NCI-H2227 (cell line): Measurements from ENCODE around the gene IL20RB.

ENCODE experiments used
- DNase-seq: peaks from one replicate; lab custom pipeline; 2025; ENCODE audit not compliant: unreplicated experiment; lab: John Stamatoyannopoulos, UW

Gene IL20RB, protein sequence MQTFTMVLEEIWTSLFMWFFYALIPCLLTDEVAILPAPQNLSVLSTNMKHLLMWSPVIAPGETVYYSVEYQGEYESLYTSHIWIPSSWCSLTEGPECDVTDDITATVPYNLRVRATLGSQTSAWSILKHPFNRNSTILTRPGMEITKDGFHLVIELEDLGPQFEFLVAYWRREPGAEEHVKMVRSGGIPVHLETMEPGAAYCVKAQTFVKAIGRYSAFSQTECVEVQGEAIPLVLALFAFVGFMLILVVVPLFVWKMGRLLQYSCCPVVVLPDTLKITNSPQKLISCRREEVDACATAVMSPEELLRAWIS

DNA sequence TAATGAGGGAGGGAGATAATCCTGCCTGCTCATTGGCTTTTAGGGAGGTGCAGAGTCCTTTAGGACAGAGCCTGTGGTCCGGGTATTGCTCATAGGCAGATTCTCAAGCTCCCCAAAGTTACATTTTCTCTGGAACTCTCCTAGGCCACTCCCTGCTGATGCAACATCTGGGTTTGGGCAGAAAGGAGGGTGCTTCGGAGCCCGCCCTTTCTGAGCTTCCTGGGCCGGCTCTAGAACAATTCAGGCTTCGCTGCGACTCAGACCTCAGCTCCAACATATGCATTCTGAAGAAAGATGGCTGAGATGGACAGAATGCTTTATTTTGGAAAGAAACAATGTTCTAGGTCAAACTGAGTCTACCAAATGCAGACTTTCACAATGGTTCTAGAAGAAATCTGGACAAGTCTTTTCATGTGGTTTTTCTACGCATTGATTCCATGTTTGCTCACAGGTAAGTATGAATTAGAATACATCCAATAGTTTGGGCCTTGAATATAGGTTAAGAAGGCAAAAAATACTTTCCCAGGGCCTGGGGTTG lies at the start of gene IL20RB:
IL20RB (plus strand) TSS at position 233 of the 538 bp plus-strand sequence; CDS start at position 364, 131 bp downstream.
- no peak for DNase-seq

DNA sequence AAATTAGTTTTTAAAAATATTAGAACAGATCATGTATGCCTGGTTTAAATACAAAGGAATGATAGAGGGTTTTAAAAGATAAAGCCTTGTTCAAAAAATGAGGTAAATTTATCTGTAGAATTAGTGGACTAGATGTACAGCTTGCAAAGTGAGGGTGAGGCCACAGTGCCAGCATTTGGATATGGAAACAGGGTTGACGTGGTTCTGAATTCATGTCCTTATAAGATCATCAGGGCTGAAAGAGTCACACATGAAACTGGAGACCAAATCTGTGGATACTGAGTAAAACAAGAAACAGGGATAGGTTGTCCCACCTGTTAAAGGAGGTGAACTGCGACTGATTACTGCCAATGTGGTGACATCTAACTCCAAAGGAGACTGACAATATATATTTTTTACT lies 49.5 kb upstream of the IL20RB start:
- DNase-seq = no peak

DNA sequence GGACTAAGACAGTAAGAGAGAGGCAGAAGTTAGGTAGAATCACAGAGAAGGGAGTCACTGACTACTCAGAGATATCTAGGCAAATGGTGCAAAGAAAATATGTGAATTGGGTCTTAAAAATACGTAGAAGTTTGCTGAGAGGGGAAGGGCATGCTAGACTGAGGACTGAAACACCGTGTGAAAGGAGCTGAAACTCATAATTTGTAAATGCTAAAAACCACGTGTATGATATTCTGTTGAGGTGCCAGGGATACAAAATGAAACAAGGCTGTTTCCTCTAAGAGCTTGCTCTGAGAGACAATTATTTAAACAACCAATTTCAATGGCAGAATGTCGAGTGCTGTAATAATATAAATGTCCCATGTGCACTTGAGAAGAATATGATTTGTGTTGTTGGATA lies 48.6 kb upstream of the IL20RB start:
- no peak for DNase-seq

DNA sequence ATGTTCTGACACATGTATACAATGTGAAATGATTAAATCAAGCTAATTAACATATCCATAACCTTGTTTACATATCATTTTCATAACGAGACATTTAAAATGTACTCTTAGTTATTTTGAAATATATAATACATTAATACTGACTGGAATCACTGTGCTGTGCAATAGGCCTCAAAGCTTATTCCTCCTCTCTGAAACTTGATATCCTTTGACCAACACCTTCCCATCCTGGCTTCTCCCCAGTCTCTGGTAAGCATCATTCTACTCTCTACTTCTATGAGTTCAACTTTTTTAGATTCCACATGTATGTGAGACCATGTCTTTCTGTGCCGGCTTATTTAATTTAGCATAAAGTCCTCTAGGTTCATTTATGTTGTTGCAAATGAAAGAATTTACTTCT lies 47.1 kb upstream of the IL20RB start:
- DNase-seq = no peak

DNA sequence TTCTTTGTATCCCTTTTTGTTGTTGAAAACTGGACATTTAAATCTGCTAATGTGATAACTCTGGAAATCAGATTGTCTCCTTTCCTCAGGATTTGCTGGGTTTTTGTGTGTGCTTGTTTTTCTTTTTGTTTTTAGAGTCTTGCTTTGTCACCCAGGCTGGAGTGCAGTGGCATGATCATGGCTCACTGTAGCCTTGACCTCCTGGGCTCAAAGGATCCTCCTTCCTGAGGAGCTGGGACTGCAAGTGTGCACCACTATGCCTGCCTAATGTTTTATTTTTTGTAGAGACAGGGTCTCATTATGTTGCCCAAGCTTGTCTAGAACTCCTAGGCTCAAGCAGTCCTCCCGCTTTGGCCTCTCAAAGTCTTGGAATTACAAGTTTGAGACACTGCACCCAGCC lies 44.6 kb upstream of the IL20RB start:
- no peak for DNase-seq

DNA sequence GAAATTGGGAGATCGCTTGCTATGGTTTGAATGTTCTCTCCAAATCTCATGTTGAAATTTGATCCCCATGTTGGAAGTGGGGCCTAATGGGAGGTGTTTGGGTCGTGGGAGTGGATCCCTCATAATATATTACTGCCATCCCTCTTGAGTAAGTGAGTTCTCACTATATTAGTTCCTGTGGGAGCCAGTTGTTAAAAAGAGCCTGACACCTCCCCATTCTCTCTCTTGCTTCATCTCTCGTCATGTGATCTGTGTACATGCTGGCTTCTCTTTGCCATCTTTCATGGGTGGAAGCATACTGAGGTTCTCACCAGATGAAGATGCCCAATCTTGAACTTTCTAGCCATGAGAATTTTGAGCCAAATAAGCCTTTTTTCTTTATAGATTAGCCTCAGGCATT lies 43.0 kb upstream of the IL20RB start:
- DNase-seq = no peak

DNA sequence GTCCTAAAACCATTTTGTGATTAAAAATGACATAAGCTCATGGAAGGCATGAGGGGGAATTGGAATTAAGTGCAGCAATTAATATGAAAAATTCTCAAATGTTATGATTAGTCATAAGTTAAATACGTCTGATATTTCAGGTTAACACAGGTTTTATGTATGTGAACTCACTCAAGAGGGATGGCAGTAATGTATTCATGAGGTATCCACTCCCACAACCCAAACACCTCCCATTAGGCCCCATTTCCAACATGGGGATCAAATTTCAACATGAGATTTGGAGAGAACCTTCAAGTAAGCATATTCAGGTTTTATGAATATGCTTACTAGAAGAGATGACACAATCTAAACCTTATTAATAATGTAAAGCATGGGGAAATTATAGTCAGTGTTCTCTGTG lies 41.6 kb upstream of the IL20RB start:
- no peak for DNase-seq

DNA sequence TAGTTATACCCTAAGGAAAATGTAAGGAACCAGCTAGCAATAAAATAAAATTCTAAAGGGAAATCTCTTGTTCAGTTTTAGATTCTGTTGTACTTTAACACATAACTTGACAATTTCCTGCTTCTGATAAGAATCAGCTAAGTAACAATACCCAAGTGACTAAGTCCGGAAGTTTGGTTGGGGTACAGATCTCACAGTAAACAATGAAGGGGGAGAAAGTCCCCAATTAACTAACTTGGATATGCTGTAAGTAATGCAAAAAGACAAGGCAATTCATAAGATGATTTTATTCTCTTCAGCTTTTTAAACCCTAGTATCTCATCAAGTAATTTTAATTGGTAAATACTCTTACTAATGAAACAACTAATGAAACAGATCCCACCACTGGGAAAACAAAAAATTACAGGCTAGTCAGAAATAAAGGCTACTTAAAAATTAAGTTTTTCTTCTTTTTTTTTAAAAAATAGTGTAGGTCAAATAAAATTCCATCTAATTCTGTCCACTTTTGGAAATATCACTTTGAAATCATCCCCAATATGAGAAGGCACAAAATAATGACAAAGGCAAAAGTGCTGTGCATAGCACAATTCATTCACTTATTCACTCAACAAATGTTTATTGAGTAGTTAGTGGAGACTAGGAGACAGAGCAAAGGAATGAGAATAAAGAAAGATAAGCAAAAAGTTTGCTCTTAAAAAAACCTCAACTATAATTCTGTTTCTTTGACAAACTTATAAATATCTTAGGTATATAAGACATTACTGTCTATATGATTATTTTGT lies 37.8 kb upstream of the IL20RB start:
- DNase-seq = no peak

DNA sequence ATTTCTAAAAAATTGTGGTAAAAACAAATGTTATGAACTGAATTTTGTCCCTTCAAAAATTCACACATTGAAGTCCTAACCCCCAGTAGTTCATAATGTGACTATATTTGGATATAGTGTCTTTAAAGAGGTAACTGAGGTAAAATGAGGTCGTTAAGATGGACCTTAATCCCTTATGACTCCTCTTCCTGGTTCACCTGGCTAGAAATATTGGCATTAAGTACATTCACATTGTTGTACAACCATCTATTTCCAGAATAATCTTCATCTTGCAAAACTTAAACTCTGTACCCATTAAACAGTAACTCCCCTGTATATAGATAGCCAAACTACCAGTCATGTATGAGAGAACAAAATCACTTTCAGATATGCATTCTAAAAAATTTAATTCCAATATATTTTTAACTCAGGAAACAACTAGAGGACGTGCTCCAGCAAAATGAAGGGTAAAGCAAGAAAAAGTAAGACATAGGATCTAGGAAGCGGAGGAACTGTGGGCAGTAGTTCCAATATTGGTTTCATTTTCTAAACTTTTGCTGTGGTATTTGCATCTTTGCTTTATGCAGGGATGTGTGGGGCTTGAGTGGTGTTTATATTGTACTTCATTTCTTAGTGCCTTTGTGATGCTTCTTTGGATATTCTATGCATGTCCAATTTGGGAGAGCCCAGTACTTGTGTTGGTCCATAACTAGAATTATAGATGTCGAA lies 36.7 kb upstream of the IL20RB start:
- no peak for DNase-seq

DNA sequence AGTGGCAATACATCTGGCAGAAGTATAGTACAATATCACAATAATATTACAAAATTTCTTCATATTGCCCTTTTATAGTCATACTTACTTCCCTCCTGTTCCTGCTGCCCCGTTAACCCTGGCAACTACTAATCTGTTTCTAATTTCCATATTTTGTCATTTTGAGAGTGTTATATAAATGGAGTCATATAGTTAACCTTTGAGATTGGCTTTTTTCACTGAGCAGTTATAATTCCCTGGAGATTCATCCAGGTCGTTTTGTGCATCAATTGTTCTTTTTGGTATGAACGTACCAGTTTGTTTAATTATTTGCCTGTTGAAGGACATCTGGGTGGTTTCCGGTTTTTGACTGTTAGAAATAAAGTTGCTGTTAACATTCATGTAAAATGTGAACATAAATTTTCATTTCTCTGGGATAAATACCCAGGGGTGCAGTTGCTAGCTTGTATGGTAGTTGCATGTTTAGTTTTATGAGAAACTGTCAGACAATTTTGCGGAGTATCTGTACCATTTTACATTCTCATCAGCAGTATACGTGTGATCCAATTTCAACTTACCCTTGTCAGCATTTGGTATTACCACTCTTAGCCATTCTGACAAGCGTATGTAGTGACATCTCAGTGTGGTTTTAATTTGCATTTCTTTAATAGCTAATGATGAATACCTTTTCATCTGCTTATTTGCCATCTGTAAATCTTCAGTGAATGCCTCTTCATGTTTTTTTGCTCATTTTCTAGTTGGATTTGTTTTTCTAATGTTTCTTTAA lies 32.2 kb upstream of the IL20RB start:
- DNase-seq = no peak

DNA sequence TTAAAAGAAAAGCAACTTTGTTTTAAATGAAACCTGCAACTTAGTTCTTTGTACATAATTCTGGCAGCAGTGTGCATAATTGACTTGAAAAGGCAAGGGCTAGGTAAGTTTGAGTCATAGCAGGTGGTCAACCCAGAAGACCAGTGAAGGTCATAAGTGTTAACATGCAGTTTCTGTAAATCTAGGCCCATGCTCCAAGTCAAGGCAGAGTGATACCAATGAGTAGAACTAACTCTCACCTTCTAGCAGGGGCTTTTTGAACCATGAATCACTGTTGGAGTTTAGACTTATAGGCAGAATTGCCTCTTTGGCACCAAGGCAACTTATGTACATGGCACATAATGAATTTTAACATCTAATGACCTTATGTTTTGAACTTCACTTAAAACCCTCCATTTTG lies 29.5 kb upstream of the IL20RB start:
- no peak for DNase-seq

DNA sequence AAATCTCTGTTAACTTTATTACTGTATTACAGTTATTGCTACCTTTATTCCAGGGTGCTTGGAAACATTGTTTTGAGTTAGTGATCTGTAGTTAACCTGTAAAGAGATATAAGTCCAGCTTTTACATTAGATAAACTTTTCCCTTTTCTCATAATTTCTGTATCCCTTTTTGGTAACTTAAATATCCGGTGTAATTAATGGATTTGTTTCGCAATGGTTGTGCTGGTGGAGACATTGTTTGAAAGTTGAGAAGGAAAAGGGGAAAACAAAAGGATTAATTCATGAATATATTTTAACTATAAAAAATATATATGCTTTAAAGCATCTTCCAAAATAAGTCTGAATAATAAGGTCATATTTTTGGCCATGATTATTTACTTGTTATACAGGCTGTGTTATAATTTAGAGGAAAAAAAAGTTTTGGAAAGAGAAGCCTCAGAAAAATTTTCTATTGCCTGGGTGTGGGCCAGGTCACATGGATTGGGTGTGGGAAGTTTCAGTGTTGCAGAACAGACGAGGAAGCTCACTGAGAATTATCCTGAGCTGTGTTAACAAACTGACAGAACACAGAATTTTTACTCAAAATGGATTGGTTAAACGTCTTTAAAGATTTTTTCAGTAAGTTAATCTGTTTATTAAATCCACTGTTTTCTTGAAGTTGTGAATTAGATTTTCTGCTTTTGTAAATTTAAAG lies 27.7 kb upstream of the IL20RB start:
- no peak for DNase-seq

DNA sequence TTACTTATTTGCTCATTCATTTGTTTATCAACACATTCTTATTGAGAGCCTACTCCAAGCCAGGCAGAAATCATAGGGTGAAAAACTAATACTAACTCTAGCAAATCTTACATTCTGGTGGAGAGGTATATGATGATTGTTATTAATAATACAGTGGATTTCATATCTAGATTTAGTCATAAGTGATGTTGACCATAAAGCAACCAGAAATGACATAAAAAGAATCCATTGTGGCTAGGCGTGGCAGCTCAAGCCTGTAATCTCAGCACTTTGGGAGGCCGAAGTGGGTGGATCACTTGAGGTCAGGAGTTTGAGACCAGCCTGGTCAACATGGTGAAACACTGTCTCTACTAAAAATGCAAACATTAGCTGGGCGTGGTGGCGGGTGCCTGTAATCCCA lies 26.2 kb upstream of the IL20RB start:
- DNase-seq = no peak

DNA sequence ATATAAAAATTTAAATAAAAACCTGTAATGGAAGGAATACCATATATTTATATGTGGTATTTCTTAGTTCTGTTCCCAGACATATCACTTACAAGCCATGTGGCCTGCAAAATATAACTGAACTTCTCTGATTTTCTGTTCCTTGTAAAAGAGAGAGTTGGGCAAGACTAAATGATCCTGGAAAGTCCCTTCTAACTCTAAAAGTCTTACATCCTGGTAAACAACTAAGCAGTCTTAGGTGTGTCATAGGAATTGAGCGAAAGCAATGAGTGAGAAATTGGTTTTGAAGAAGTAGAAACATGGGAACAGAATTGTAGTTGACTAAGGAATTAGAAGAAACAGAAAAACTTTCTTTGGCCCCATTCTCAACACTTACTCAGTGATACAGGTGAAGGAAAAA lies 25.3 kb upstream of the IL20RB start:
- no peak for DNase-seq

DNA sequence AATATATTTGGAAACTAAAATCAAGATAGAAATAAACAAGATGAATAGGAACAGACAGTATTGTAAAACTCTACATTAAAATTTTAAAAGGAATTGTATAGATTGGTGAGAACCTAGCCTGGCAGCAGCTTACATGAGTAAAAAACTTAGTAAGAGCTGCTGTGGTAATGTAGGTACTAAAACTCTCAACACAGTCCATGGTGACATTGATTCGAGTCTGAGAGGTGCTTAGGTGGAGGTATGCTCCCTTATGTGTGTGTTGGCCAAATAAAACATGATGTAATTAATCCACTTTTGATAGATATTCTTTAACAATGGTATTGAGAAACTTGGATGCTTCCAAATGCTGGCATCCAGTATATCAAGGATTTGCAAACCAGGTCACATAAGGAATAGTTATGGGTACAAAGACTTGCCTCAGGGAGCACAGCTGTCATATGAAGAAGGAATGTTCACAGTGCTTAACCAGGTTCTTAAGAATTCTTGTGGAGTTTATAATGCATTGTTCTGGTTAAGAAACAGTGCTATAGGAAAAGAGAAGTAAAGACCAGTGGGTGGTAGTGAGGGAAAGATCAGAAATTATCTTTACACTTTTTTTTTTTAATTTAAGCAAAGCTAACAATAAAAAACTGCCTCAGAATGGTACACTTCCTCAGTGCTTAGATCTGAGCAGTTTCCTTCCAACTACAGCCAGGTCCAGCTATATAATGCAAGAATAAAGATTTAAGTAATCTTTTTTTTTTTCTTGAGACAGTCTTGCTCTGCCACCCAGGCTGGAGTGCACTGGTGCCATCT lies 24.6 kb upstream of the IL20RB start:
- no peak for DNase-seq

DNA sequence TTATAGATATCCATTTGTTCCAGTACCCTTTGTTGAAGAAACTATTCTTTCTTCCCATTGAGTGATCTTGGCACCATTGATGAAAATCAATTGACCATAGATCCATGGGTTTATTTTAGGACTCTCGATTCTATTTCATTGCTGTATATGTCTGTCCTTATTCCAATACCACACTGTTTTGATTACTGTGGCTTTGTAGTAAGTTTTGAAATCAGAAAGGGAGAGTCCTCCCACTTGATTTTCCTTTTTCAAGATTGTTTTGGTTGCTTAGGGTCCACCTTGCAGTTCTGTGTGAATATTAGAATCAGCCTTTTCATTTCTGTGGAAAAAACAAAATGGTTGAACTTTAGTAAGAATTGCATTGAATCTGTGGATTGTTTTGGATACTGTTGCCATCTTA lies 20.6 kb upstream of the IL20RB start:
- DNase-seq = no peak

DNA sequence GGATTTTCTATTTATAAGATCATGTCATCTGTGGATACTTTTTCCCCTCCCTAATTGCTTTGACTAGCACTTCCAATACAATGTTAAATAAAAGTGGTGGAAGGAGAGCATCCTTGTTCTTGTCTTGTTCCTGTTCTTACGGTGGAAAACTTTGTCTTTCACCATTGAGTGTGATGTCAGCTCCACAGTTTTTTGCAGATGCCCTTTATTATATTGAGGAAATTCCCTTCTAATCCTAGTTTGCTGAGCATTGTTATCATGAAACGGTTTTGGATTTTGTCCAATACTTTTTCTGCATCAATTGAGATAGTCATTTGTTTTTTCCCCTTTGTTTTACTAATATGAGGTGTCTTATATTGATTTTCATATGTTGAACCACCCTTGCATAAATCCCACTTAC lies 19.9 kb upstream of the IL20RB start:
- DNase-seq = no peak

DNA sequence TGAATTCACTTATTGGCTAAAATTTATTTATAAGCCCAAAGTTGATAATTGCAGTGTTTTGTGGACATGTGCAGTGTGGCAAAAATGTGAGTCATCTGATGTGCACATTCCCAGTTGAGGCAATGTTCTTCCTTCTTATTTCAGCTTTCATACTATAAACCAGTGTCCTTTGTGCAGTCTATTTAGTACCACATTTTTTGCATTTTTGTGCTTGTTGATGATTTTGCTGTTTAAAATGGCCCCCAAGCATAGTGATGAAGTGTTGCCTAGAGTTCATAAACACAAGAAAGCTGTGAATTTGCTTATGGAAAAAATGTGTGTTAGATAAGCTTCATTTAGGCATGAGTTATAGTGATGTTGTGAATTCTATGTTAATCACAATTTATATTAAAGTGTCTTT lies 19.4 kb upstream of the IL20RB start:
- no peak for DNase-seq

DNA sequence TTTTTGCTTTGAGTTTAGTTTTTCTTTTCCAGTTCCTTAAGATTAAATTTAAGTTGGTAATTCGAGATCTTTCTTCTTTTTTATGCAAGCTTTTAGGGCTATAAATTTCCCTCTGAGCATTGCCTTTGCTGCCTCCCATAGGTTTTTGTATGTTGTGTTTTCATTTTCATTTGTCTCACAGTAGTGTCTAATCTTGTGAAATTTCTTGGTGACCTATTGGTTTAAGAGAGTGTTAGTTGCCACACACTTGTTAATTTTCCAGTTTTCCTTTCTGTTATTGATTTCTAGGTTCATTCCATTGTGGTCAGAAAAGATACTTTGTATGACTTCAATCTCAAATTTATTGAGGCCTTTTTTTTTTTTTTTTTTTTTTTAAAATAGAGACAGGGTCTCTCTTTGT lies 18.3 kb upstream of the IL20RB start:
- no peak for DNase-seq

DNA sequence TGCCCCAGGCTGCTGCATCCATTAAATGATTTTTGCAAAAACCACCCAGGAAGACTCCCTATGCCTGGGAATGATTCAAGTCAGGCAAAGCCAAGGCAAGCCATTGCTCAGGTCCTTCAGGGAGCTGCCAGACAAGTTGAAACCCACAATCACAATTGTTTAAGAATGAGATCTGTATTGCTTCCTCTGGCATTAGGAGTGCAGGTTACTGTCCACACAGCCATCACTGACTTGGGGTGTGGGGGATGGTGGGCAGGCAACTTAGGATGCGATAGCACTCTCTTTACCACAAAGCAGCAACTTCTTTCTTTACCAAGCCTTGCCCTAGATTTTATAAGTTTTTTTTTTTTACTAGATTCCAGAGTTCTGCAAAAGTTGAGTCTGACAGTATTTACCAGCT lies 15.0 kb upstream of the IL20RB start:
- DNase-seq = no peak
